HCT116 (cell line): ENCODE measurements around the gene RABL3. TPM values are rescaled to one million over a fixed set of nuclear protein-coding genes. Genes with fewer than 3 reads are reported as not detected.
"Not testable (repeated sequence)": the region's sequence is repeated elsewhere in the genome, so short reads cannot be mapped to it uniquely, and the experiment has no call there.

Experiments used
- ATAC-seq: fragments of 200-7000 bp; cut with Tn5 transposase; 2 replicates; pipeline ENCODE4 v1.9.1; 2020; ENCODE audit warnings: mild to moderate bottlenecking, moderate library complexity
- BruUV-seq: library from RNA; stranded (reverse); fragments of 400-500 nt; replicated peaks from 2 replicates; lab custom pipeline; 2021; lab: Mats Ljungman, UMichigan
- CTCF ChIA-PET: fragments of 300-600 bp; sonication (Branson Sonifier 250); formaldehyde crosslinking; loops from one replicate; lab custom pipeline; 2021; ENCODE audit warnings: antibody characterized with exemption; lab: Charles Lee
- POLR2A ChIA-PET: fragments of 300-600, 350-600 bp; sonication (Branson Sonifier 250); formaldehyde crosslinking; loops from one replicate; lab custom pipeline; 2021; ENCODE audit warnings: antibody characterized with exemption; lab: Charles Lee
- RAD21 ChIA-PET, 2 experiments: fragments of 300-600 bp; sonication (Branson Sonifier 250); formaldehyde crosslinking; loops; one replicate each; lab custom pipeline; 2023; ENCODE audit warnings: low total read pairs in 2 of 2; ENCODE audit not compliant: uncharacterized antibody in 2 of 2, unreplicated experiment in 2 of 2, low non-redundant PET in 1 of 2; lab: Charles Lee
- DNase-seq: peaks from one replicate; pipeline ENCODE4 v3.0.0-alpha.2; 2010; ENCODE audit warnings: low read depth, low spot score
- H2AFZ ChIP-seq: fragments of 200-600 bp; shearing (Covaris generic), sonication (generic); 2 replicates; pipeline ENCODE4 v1.6.1; 2017; ENCODE audit warnings: low read depth, mixed run types, mixed read lengths, antibody characterized with exemption, low read length; ENCODE audit not compliant: poor library complexity, severe bottlenecking
- H3K27ac ChIP-seq: 2 replicates; pipeline ENCODE4 v1.5.1; 2012; ENCODE audit warnings: low read depth, low read length
- H3K27me3 ChIP-seq: fragments of 200-600 bp; sonication (generic); 2 replicates; pipeline ENCODE4 v1.6.1; 2016; ENCODE audit warnings: mixed run types, low read length, mixed read lengths; ENCODE audit not compliant: insufficient read depth
- H3K36me3 ChIP-seq, 2 experiments: fragments of 200-500 bp in 1 of 2; fragments of 200-600 bp in 1 of 2; sonication (Bioruptor generic) in 1 of 2; sonication (generic) in 1 of 2; 2 replicates each; pipeline versions ENCODE4 v1.5.1 to v1.6.1; 2014 to 2016; ENCODE audit warnings: low read length in 2 of 2, inconsistent platforms in 1 of 2, mixed read lengths in 1 of 2, mixed run types in 1 of 2; ENCODE audit not compliant: insufficient read depth in 2 of 2, control insufficient read depth in 1 of 2
- H3K4me1 ChIP-seq, 2 experiments: fragments of 200-600 bp in 1 of 2; sonication (generic) in 1 of 2; 2 replicates each; pipeline versions ENCODE4 v1.5.1 to v1.6.1; 2012 to 2017; ENCODE audit warnings: low read length in 2 of 2, inconsistent platforms in 1 of 2, mild to moderate bottlenecking in 1 of 2, mixed read lengths in 1 of 2, mixed run types in 1 of 2, moderate library complexity in 1 of 2; ENCODE audit not compliant: insufficient read depth in 2 of 2, control insufficient read depth in 1 of 2
- H3K4me2 ChIP-seq: fragments of 200-600 bp; sonication (generic); 2 replicates; pipeline ENCODE4 v1.6.1; 2017; ENCODE audit warnings: mixed run types, low read length, mixed read lengths
- H3K4me3 ChIP-seq, 2 experiments: fragments of 200-600 bp in 1 of 2; sonication (generic) in 1 of 2; replicated peaks in 1 of 2; 2 replicates each; pipeline ENCODE4 v1.5.1; 2011 to 2016; ENCODE audit warnings: low read length in 2 of 2, control low read depth in 1 of 2, low read depth in 1 of 2, mild to moderate bottlenecking in 1 of 2, mixed read lengths in 1 of 2, mixed run types in 1 of 2
- H3K79me2 ChIP-seq: fragments of 200-600 bp; sonication (generic); 2 replicates; pipeline ENCODE4 v1.6.1; 2017; ENCODE audit warnings: mild to moderate bottlenecking, mixed run types, low read length, moderate library complexity, mixed read lengths; ENCODE audit not compliant: insufficient read depth
- H3K9ac ChIP-seq: fragments of 200-600 bp; sonication (generic); 2 replicates; pipeline ENCODE4 v1.6.1; 2016; ENCODE audit warnings: low read length, mixed read lengths
- H3K9me2 ChIP-seq: fragments of 200-600 bp; sonication (generic), shearing (Covaris generic); 2 replicates; pipeline ENCODE4 v1.6.1; 2017; ENCODE audit warnings: mixed run types, mild to moderate bottlenecking, moderate library complexity; ENCODE audit not compliant: insufficient read depth
- H3K9me3 ChIP-seq, 2 experiments: fragments of 200-500 bp in 1 of 2; fragments of 200-600 bp in 1 of 2; sonication (Bioruptor generic) in 1 of 2; sonication (generic) in 1 of 2; 2 replicates each; pipeline ENCODE4 v1.6.1; 2014 to 2017; ENCODE audit warnings: low read length in 2 of 2, mixed read lengths in 2 of 2, inconsistent platforms in 1 of 2, low read depth in 1 of 2, mild to moderate bottlenecking in 1 of 2, mixed run types in 1 of 2, moderate library complexity in 1 of 2; ENCODE audit not compliant: control insufficient read depth in 1 of 2, insufficient read depth in 1 of 2
- H4K20me1 ChIP-seq: fragments of 200-600 bp; sonication (generic), shearing (Covaris generic); 2 replicates; pipeline ENCODE4 v1.6.1; 2017; ENCODE audit warnings: mixed run types, mild to moderate bottlenecking, moderate library complexity; ENCODE audit not compliant: insufficient read depth
- ATF3 ChIP-seq: IDR thresholded peaks from 2 replicates; pipeline ENCODE4 v1.6.1; 2012
- CBX3 ChIP-seq: IDR thresholded peaks from 2 replicates; pipeline ENCODE4 v1.6.1; 2012; ENCODE audit warnings: low read depth
- CEBPB ChIP-seq: IDR thresholded peaks from 2 replicates; pipeline ENCODE4 v1.6.1; 2012; ENCODE audit warnings: low read depth
- ELF1 ChIP-seq: IDR thresholded peaks from 2 replicates; pipeline ENCODE4 v1.6.1; 2012; ENCODE audit warnings: low read depth, borderline replicate concordance
- EZH2 ChIP-seq: fragments of 200-600 bp; sonication (generic); IDR thresholded peaks from 2 replicates; pipeline ENCODE4 v1.6.1; 2017; ENCODE audit warnings: antibody characterized with exemption, mixed run types
- EZH2phosphoT487 ChIP-seq: fragments of 200-600 bp; IDR thresholded peaks from 2 replicates; pipeline ENCODE4 v1.6.1; 2018; ENCODE audit warnings: antibody characterized with exemption, borderline replicate concordance
- FOSL1 ChIP-seq: IDR thresholded peaks from 2 replicates; pipeline ENCODE4 v1.6.1; 2012; ENCODE audit warnings: low read depth
- MAX ChIP-seq: IDR thresholded peaks from 2 replicates; pipeline ENCODE4 v1.6.1; 2012
- SP1 ChIP-seq: IDR thresholded peaks from 2 replicates; pipeline ENCODE4 v1.6.1; 2012; ENCODE audit warnings: low read depth
- TCF7L2 ChIP-seq: IDR thresholded peaks from 2 replicates; pipeline ENCODE4 v1.7.0; 2011; ENCODE audit warnings: borderline replicate concordance, inconsistent platforms; ENCODE audit not compliant: insufficient read depth, insufficient read length; ENCODE audit errors: extremely low read depth
- intact Hi-C: fragments of 100-400 bp; cut with micrococcal nuclease; formaldehyde crosslinking; loops from 2 replicates; pipeline ENCODE4 v1.10.0; 2022
- total RNA-seq: library from RNA; stranded (reverse); gene quantifications from one replicate; pipeline ENCODE4 v1.2.1, GENCODE V29; 2021; ENCODE audit not compliant: unreplicated experiment
- TF ChIP-seq, protein P1 (sequence below): IDR thresholded peaks from 2 replicates; pipeline ENCODE4 v1.6.1; 2012; ENCODE audit warnings: low read depth
- TF ChIP-seq, protein P2 (sequence below): IDR thresholded peaks from 2 replicates; pipeline ENCODE4 v1.6.1; 2011; ENCODE audit warnings: mild to moderate bottlenecking, low read length, moderate library complexity; ENCODE audit not compliant: insufficient replicate concordance; ENCODE audit errors: extremely low read depth

RABL3 gene
- total RNA-seq, 1 experiment from 2014 or later: 23.8 TPM

DNA sequence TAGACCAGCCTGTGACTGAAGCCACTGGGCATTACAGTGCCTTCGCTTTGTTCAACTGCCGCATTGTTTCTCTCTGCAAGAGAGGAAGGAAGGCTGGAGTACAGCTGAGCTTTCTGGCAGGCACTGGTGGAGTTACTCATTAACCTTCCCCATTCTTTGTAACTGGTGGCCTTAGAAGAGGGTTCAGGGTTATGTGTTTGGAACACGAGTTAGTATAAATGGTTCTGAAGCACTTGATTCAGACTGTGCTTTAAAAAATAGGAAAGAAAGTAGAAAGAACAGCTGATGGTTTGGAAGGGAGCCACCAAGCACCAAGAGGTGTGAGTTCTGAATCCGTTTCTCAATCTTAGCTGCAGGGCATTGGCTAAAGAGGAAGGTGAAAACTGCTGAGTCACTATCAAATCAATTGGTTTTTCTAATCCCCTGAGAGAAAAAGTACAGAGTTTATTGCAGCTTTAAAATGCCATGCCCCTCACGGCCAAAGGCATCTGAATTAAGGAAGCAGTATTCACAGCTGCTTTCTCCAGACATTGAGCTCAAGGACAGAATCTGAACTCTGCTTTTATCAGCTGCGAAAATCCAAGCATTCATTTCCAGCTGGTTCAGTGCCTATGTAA is 63.9 kb downstream of the RABL3 start:
- ChIA-PET RAD21 (no interaction called here), POLR2A (interaction anchor here (1.4 to 1.5 kb wide), 2 partner anchors 16 to 82 kb away, joined by 4 to 9 read pairs; partner anchors contain the start of gene NDUFB4), CTCF (no interaction called here)
- Histone ChIP-seq H3K27me3 (no peaks in the 10 kb centered on the region), H3K9me2 (no peaks in the 10 kb centered on the region), H3K27ac (no peak overlapping the region), H3K79me2 (no peaks in the 10 kb centered on the region), H2AFZ (no peak overlapping the region), H3K9me3 (0 out of 4 replicates have a peak, but pooled peaks cover 0 to 3% of the 10 kb centered on the region in 2 experiments), H3K9ac (no peak overlapping the region), H3K4me1 (peaks cover 0 to 11% of the 10 kb centered on the region in 2 experiments; a peak in 3 of 4 replicates), H3K36me3 (no peaks in the 10 kb centered on the region), H3K4me2 (peak overlapping the region; percentile 25), H3K4me3 (no peak overlapping the region), H4K20me1 (no peaks in the 10 kb centered on the region)
- BruUV-seq: no TSS peak
- ATAC-seq (no peak), DNase-seq (no peak)
- intact Hi-C loops: no loop called here
- TF ChIP-seq EZH2 (no peak), ATF3 (no peak), SP1 (peak; percentile 27; the same call in 1 of the 2 replicates), CBX3 (peak; percentile 32; the same call in 1 of the 2 replicates), FOSL1 (no peak), ELF1 (no peak), TCF7L2 (no peak), MAX (0 out of 2 replicates have a peak, but pooled peaks have one; percentile 12), CEBPB (peak; percentile 46; the same call in 1 of the 2 replicates), EZH2phosphoT487 (no peak)
- TF ChIP-seq, protein P1, sequence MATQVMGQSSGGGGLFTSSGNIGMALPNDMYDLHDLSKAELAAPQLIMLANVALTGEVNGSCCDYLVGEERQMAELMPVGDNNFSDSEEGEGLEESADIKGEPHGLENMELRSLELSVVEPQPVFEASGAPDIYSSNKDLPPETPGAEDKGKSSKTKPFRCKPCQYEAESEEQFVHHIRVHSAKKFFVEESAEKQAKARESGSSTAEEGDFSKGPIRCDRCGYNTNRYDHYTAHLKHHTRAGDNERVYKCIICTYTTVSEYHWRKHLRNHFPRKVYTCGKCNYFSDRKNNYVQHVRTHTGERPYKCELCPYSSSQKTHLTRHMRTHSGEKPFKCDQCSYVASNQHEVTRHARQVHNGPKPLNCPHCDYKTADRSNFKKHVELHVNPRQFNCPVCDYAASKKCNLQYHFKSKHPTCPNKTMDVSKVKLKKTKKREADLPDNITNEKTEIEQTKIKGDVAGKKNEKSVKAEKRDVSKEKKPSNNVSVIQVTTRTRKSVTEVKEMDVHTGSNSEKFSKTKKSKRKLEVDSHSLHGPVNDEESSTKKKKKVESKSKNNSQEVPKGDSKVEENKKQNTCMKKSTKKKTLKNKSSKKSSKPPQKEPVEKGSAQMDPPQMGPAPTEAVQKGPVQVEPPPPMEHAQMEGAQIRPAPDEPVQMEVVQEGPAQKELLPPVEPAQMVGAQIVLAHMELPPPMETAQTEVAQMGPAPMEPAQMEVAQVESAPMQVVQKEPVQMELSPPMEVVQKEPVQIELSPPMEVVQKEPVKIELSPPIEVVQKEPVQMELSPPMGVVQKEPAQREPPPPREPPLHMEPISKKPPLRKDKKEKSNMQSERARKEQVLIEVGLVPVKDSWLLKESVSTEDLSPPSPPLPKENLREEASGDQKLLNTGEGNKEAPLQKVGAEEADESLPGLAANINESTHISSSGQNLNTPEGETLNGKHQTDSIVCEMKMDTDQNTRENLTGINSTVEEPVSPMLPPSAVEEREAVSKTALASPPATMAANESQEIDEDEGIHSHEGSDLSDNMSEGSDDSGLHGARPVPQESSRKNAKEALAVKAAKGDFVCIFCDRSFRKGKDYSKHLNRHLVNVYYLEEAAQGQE: no peak
- TF ChIP-seq, protein P2, sequence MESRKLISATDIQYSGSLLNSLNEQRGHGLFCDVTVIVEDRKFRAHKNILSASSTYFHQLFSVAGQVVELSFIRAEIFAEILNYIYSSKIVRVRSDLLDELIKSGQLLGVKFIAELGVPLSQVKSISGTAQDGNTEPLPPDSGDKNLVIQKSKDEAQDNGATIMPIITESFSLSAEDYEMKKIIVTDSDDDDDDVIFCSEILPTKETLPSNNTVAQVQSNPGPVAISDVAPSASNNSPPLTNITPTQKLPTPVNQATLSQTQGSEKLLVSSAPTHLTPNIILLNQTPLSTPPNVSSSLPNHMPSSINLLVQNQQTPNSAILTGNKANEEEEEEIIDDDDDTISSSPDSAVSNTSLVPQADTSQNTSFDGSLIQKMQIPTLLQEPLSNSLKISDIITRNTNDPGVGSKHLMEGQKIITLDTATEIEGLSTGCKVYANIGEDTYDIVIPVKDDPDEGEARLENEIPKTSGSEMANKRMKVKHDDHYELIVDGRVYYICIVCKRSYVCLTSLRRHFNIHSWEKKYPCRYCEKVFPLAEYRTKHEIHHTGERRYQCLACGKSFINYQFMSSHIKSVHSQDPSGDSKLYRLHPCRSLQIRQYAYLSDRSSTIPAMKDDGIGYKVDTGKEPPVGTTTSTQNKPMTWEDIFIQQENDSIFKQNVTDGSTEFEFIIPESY: no peak

- H3K9me2 ChIP-seq, BruUV-seq, H3K79me2 ChIP-seq, intact Hi-C loops, DNase-seq, H3K9me3 ChIP-seq, RAD21 ChIA-PET, H4K20me1 ChIP-seq, H3K4me3 ChIP-seq, ATAC-seq, H3K9ac ChIP-seq, H2AFZ ChIP-seq, H3K36me3 ChIP-seq, H3K4me2 ChIP-seq, POLR2A ChIA-PET, H3K27me3 ChIP-seq, H3K27ac ChIP-seq, CTCF ChIA-PET: not testable (repeated sequence)
- peaks cover 0 to 11% of the 10 kb centered on the region in 2 experiments; a peak in 3 of 4 replicates for H3K4me1 ChIP-seq
Observed at GRCh38 chr3:120677193-120677592, 65.1 kb downstream of the RABL3 start.
